ENCODE results near the gene DCLK2.

Gene DCLK2

GRCh38 chr4:150089732-150090131, 11.5 kb downstream of the DCLK2 start:
- no peaks in the 10 kb centered on the region for H4K20me1 ChIP-seq (ENCODE audit: insufficient read depth)
- no peak overlapping the region for H3K9ac ChIP-seq
- no peaks in the 10 kb centered on the region for H3K79me2 ChIP-seq (ENCODE audit: insufficient read depth, low read depth)
- no peak overlapping the region for H2AFZ ChIP-seq (ENCODE audit: low read depth)
- H3K4me1 ChIP-seq (ENCODE audit: low read depth, poor library complexity, severe bottlenecking), result peaks cover 7% of the 10 kb centered on the region
- no peak overlapping the region for H3K27ac ChIP-seq
- TF ChIP-seq, protein P1, sequence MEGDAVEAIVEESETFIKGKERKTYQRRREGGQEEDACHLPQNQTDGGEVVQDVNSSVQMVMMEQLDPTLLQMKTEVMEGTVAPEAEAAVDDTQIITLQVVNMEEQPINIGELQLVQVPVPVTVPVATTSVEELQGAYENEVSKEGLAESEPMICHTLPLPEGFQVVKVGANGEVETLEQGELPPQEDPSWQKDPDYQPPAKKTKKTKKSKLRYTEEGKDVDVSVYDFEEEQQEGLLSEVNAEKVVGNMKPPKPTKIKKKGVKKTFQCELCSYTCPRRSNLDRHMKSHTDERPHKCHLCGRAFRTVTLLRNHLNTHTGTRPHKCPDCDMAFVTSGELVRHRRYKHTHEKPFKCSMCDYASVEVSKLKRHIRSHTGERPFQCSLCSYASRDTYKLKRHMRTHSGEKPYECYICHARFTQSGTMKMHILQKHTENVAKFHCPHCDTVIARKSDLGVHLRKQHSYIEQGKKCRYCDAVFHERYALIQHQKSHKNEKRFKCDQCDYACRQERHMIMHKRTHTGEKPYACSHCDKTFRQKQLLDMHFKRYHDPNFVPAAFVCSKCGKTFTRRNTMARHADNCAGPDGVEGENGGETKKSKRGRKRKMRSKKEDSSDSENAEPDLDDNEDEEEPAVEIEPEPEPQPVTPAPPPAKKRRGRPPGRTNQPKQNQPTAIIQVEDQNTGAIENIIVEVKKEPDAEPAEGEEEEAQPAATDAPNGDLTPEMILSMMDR (conservative IDR thresholded peaks at IDR 0.05; ENCODE audit: low read depth, low read length), result no peak
- H3K27me3 ChIP-seq (ENCODE audit: insufficient read depth, low read depth), result no peaks in the 10 kb centered on the region
- no peak overlapping the region for H3K4me2 ChIP-seq
- no peaks in the 10 kb centered on the region for H3K36me3 ChIP-seq (ENCODE audit: insufficient read depth)
- no peak overlapping the region for H3K4me3 ChIP-seq (IDR thresholded peaks at IDR 0.05; ENCODE audit: insufficient read depth, low read depth, low read length)

- H3K79me2 ChIP-seq (ENCODE audit: insufficient read depth, low read depth), result no peaks in the 10 kb centered on the region
- no peak overlapping the region for H3K27ac ChIP-seq
- TF ChIP-seq, protein P1 (conservative IDR thresholded peaks at IDR 0.05; ENCODE audit: low read depth, low read length), result no peak
- H3K27me3 ChIP-seq (ENCODE audit: insufficient read depth, low read depth), result no peaks in the 10 kb centered on the region
- H3K4me1 ChIP-seq (ENCODE audit: low read depth, poor library complexity, severe bottlenecking), result peaks cover 7% of the 10 kb centered on the region
- no peak overlapping the region for H3K4me2 ChIP-seq
- no peaks in the 10 kb centered on the region for H3K36me3 ChIP-seq (ENCODE audit: insufficient read depth)
- no peak overlapping the region for H3K9ac ChIP-seq
- H2AFZ ChIP-seq (ENCODE audit: low read depth), result no peak overlapping the region
- no peak overlapping the region for H3K4me3 ChIP-seq (IDR thresholded peaks at IDR 0.05; ENCODE audit: insufficient read depth, low read depth, low read length)
- H4K20me1 ChIP-seq (ENCODE audit: insufficient read depth), result no peaks in the 10 kb centered on the region
Measured at GRCh38 chr4:150090836-150091235, 12.6 kb downstream of the DCLK2 start.

DNA sequence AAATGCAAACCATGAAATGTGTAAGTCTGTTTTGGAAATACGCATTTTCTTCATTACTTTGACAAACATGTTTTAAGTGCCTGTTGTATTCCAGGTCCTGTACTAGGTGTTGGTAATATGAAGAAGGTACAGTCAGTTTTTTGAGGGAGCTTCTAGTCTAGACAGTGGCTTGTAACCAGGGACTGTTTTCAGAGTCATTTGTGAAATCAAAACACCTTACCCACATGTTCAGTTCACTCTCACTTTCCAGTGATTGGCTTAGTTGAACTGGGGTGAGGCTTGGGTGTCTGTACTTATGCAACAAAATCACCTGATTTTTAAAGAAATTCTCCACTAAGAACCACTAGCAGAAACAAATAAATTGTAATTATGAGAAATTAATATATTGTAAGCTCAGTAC, 16.4 kb downstream of the DCLK2 start:
- H3K4me3 ChIP-seq (IDR thresholded peaks at IDR 0.05; ENCODE audit: insufficient read depth, low read depth, low read length), result no peak overlapping the region
- no peak overlapping the region for H2AFZ ChIP-seq (ENCODE audit: low read depth)
- no peaks in the 10 kb centered on the region for H3K27me3 ChIP-seq (ENCODE audit: insufficient read depth, low read depth)
- no peaks in the 10 kb centered on the region for H3K4me1 ChIP-seq (ENCODE audit: low read depth, poor library complexity, severe bottlenecking)
- no peaks in the 10 kb centered on the region for H3K36me3 ChIP-seq (ENCODE audit: insufficient read depth)
- H3K9ac ChIP-seq, result no peak overlapping the region
- no peaks in the 10 kb centered on the region for H3K79me2 ChIP-seq (ENCODE audit: insufficient read depth, low read depth)
- no peak overlapping the region for H3K4me2 ChIP-seq
- H4K20me1 ChIP-seq (ENCODE audit: insufficient read depth), result no peaks in the 10 kb centered on the region
- TF ChIP-seq, protein P1 (conservative IDR thresholded peaks at IDR 0.05; ENCODE audit: low read depth, low read length), result no peak
- H3K27ac ChIP-seq, result no peak overlapping the region

DNA sequence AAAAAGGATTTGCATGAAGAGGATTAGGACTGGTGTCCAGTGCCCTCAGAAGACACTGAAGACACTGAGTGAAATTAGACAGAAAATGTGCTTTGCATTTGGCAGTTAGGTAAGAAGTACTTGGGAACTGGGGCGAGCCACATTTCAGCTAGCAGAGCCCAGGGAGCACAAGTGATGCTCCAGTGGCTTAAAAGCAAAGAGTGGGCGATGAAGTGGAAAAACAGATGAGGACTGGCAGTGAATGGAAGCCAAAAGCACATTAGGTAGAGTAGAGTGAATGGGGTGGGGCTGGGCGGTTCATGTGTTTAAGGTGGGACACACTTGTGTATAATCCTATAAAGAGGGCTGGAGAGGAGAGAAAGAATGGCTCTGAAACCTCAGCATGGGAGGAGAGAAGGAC, 18.4 kb downstream of the DCLK2 start:
- H3K27me3 ChIP-seq (ENCODE audit: insufficient read depth, low read depth), result no peaks in the 10 kb centered on the region
- no peaks in the 10 kb centered on the region for H4K20me1 ChIP-seq (ENCODE audit: insufficient read depth)
- no peak overlapping the region for H3K27ac ChIP-seq
- H3K79me2 ChIP-seq (ENCODE audit: insufficient read depth, low read depth), result no peaks in the 10 kb centered on the region
- H2AFZ ChIP-seq (ENCODE audit: low read depth), result no peak overlapping the region
- H3K4me2 ChIP-seq, result no peak overlapping the region
- no peak overlapping the region for H3K4me3 ChIP-seq (IDR thresholded peaks at IDR 0.05; ENCODE audit: insufficient read depth, low read depth, low read length)
- no peak overlapping the region for H3K9ac ChIP-seq
- no peaks in the 10 kb centered on the region for H3K36me3 ChIP-seq (ENCODE audit: insufficient read depth)
- TF ChIP-seq, protein P1 (conservative IDR thresholded peaks at IDR 0.05; ENCODE audit: low read depth, low read length), result no peak
- H3K4me1 ChIP-seq (ENCODE audit: low read depth, poor library complexity, severe bottlenecking), result no peaks in the 10 kb centered on the region
